IPS DF 19.7 (cell line): ENCODE results near the gene C17orf100.
A peak's percentile ranks its signal among the peaks of the same experiment; 100 is the strongest.
"Not testable (repeated sequence)": the region's sequence is repeated elsewhere in the genome, so short reads cannot be mapped to it uniquely, and the experiment has no call there.

Experiments
- DNase-seq: peaks from one replicate; pipeline ENCODE4 v3.0.0-alpha.2; 2013; ENCODE audit warnings: low read depth, low spot score

The C17orf100 gene

GRCh38 chr17:6641247-6641863 is 10.2 kb upstream of the C17orf100 start:
- no peak for DNase-seq

GRCh38 chr17:6642592-6642991 is 9.0 kb upstream of the C17orf100 start:
- DNase-seq = no peak

- DNase-seq = no peak
Measured at GRCh38 chr17:6643451-6644125, 8.0 kb upstream of the C17orf100 start.

- DNase-seq = no peak
Measured at GRCh38 chr17:6648181-6648580, 3.4 kb upstream of the C17orf100 start.

GRCh38 chr17:6651919-6652452 is 424 bp downstream of the C17orf100 start:
- DNase-seq = no peak

GRCh38 chr17:6654841-6655731 is 3.5 kb downstream of the C17orf100 start:
- peak; percentile 61 for DNase-seq

GRCh38 chr17:6655732-6656361 is 4.3 kb downstream of the C17orf100 start:
- not testable (repeated sequence) for DNase-seq

GRCh38 chr17:6656797-6657632 is 5.5 kb downstream of the C17orf100 start:
- DNase-seq = not testable (repeated sequence)

GRCh38 chr17:6657633-6658287 is 6.2 kb downstream of the C17orf100 start:
- no peak for DNase-seq

- DNase-seq = not testable (repeated sequence)
Measured at GRCh38 chr17:6658411-6658810, 6.8 kb downstream of the C17orf100 start.

- no peak for DNase-seq
Measured at GRCh38 chr17:6660101-6660500, 8.5 kb downstream of the C17orf100 start.

GRCh38 chr17:6660805-6661463 is 9.4 kb downstream of the C17orf100 start:
- no peak for DNase-seq

GRCh38 chr17:6661464-6661848 is 9.9 kb downstream of the C17orf100 start:
- DNase-seq = no peak

GRCh38 chr17:6663200-6663599 is 11.6 kb downstream of the C17orf100 start:
- not testable (repeated sequence) for DNase-seq

- peak; percentile 63 for DNase-seq
Measured at GRCh38 chr17:6666077-6666521, 14.5 kb downstream of the C17orf100 start.

- no peak for DNase-seq
Measured at GRCh38 chr17:6666557-6666956, 15.0 kb downstream of the C17orf100 start.

GRCh38 chr17:6667516-6667915 is 16.0 kb downstream of the C17orf100 start:
- DNase-seq = no peak

- no peak for DNase-seq
Measured at GRCh38 chr17:6668219-6668618, 16.7 kb downstream of the C17orf100 start.

GRCh38 chr17:6668727-6669425 is 17.3 kb downstream of the C17orf100 start:
- no peak for DNase-seq
